ENCODE data around the gene FGR. TPM values are rescaled to one million over a fixed set of nuclear protein-coding genes. Genes with fewer than 3 reads are reported as not detected.

FGR gene
- total and polyA plus RNA-seq, 2 of the 13 experiments (the other 11 are each of a cell fraction or from before 2014, with no cell fraction given): not detected

- no peak overlapping the region for H3K27ac ChIP-seq (ENCODE audit: extremely low read length, insufficient read depth, low read length)
- peaks cover 0 to 3% of the 10 kb centered on the region in 2 experiments; a peak in 2 of 5 replicates for H3K36me3 ChIP-seq (replicated peaks in 1 of 2; ENCODE audit: control insufficient read depth in 1 of 2, insufficient read depth in 2 of 2, low read length in 2 of 2)
- no peaks in the 10 kb centered on the region for H3K27me3 ChIP-seq (ENCODE audit: control insufficient read depth in 1 of 2, insufficient read depth in 2 of 2, low read length in 2 of 2)
- H3K79me2 ChIP-seq (ENCODE audit: insufficient read depth, low read length): peaks cover 32% of the 10 kb centered on the region
- H3K4me1 ChIP-seq (ENCODE audit: insufficient read depth, low read length): peaks cover 51% of the 10 kb centered on the region
- ChIA-PET CTCF (ENCODE audit: low intra/inter-chr PET ratio, low total read pairs) (no interaction called here), POLR2A (no interaction called here)
- FAIRE-seq: no peak
- no peak overlapping the region for H2AFZ ChIP-seq (ENCODE audit: low read length)
- no peaks in the 10 kb centered on the region for H3K9me3 ChIP-seq (ENCODE audit: low read length)
- no peak for ATAC-seq
- 92% methylated on average over 17 of the region's 17 CpGs for WGBS (ENCODE audit: low lambda C conversion rate)
- TSS peak; percentile 29 for BruUV-seq (replicated peaks)
- TF ChIP-seq ZIK1 (CRISPR knock-in tag; IDR thresholded peaks at IDR 0.05; ENCODE audit: borderline replicate concordance, low read depth) (no peak), HMGXB4 (CRISPR knock-in tag; IDR thresholded peaks at IDR 0.05; ENCODE audit: borderline replicate concordance in 1 of 2, low read depth in 1 of 2) (no peak), NCOA2 (CRISPR knock-in tag; IDR thresholded peaks at IDR 0.05) (no peak), ZNF34 (CRISPR knock-in tag; IDR thresholded peaks at IDR 0.05; ENCODE audit: borderline replicate concordance) (no peak), TFDP1 (CRISPR knock-in tag; IDR thresholded peaks at IDR 0.05; ENCODE audit: borderline replicate concordance) (no peak), KAT8 (CRISPR knock-in tag; IDR thresholded peaks at IDR 0.05) (no peak), ZBTB34 (CRISPR knock-in tag; IDR thresholded peaks at IDR 0.05) (no peak), PRDM4 (CRISPR knock-in tag; IDR thresholded peaks at IDR 0.05; ENCODE audit: borderline replicate concordance) (no peak), RAD51 (IDR thresholded peaks at IDR 0.05; ENCODE audit: borderline replicate concordance) (no peak), TCF12 (IDR thresholded peaks at IDR 0.05) (no peak), TCF12 (CRISPR knock-in tag; IDR thresholded peaks at IDR 0.05) (no peak), ZFX (CRISPR knock-in tag; IDR thresholded peaks at IDR 0.05; ENCODE audit: low read depth) (no peak), RFX1 (IDR thresholded peaks at IDR 0.05) (no peak), ZNF446 (CRISPR knock-in tag; IDR thresholded peaks at IDR 0.05) (no peak), TBP (CRISPR knock-in tag; IDR thresholded peaks at IDR 0.05) (no peak)
- in situ Hi-C loops (cut with HindIII; ENCODE audit: extremely low pct_ligation_motif_present, low pct_unique_long_range_greater_than_20kb): no loop called here
- H3K9ac ChIP-seq (ENCODE audit: insufficient read depth, low read depth, low read length): no peak overlapping the region
- no peak overlapping the region for H3K4me3 ChIP-seq (replicated peaks in 1 of 3; ENCODE audit: insufficient read depth in 1 of 3, low read depth in 2 of 3, low read length in 3 of 3)
- H4K20me1 ChIP-seq (ENCODE audit: insufficient read depth, low read length): peaks cover 25% of the 10 kb centered on the region; the same call in 1 of the 2 replicates
- H3K4me2 ChIP-seq (ENCODE audit: low read depth, low read length): no peak overlapping the region
- DNase-seq (ENCODE audit: low spot score): no peak
- intact Hi-C loops (cut with micrococcal nuclease; ENCODE audit: unreplicated experiment): no loop called here
These were observed 40.1 kb downstream of the FGR start for GRCh38 chr1:27594564-27595510.
